SKM-1 (cell line): Measurements from ENCODE around the gene UACA.

Source experiments
- DNase-seq: peaks from one replicate; lab custom pipeline; 2025; ENCODE audit not compliant: unreplicated experiment; lab: John Stamatoyannopoulos, UW

UACA gene

GRCh38 chr15:70710714-70711113, 52.6 kb downstream of the UACA start:
- no peak for DNase-seq

- DNase-seq: no peak
Measured at GRCh38 chr15:70708839-70709238, 54.5 kb downstream of the UACA start.

- DNase-seq: no peak
Measured at GRCh38 chr15:70707686-70708300, 55.6 kb downstream of the UACA start.

- DNase-seq: no peak
Measured at GRCh38 chr15:70704731-70705130, 58.6 kb downstream of the UACA start.

- no peak for DNase-seq
Measured at GRCh38 chr15:70704166-70704565, 59.2 kb downstream of the UACA start.

GRCh38 chr15:70703096-70703878, 60.1 kb downstream of the UACA start:
- no peak for DNase-seq

- no peak for DNase-seq
Measured at GRCh38 chr15:70702584-70702983, 60.8 kb downstream of the UACA start.

GRCh38 chr15:70701891-70702568, 61.3 kb downstream of the UACA start:
- DNase-seq: no peak

- no peak for DNase-seq
Measured at GRCh38 chr15:70701171-70701570, 62.2 kb downstream of the UACA start.

GRCh38 chr15:70699890-70700289, 63.5 kb downstream of the UACA start:
- no peak for DNase-seq

GRCh38 chr15:70698836-70699390, 64.4 kb downstream of the UACA start:
- DNase-seq: no peak

GRCh38 chr15:70698426-70698825, 64.9 kb downstream of the UACA start:
- no peak for DNase-seq

- no peak for DNase-seq
Measured at GRCh38 chr15:70690491-70691276, 72.7 kb downstream of the UACA start.

GRCh38 chr15:70690021-70690420, 73.3 kb downstream of the UACA start:
- no peak for DNase-seq

GRCh38 chr15:70687482-70687881, 75.9 kb downstream of the UACA start:
- no peak for DNase-seq

GRCh38 chr15:70680817-70681216, 82.5 kb downstream of the UACA start:
- DNase-seq: no peak

GRCh38 chr15:70679919-70680231, 83.5 kb downstream of the UACA start:
- no peak for DNase-seq

GRCh38 chr15:70672081-70672480, 91.3 kb downstream of the UACA start:
- DNase-seq: peak; percentile 25

- DNase-seq: no peak
Measured at GRCh38 chr15:70670680-70671079, 92.7 kb downstream of the UACA start.

- no peak for DNase-seq
Measured at GRCh38 chr15:70669966-70670658, 93.2 kb downstream of the UACA start.
